Fibroblast of lung (primary cell): ENCODE measurements around the gene LIPA. TPM values are rescaled to one million over a fixed set of nuclear protein-coding genes. Genes with fewer than 3 reads are reported as not detected.
"Not testable (repeated sequence)": the region's sequence is repeated elsewhere in the genome, so short reads cannot be mapped to it uniquely, and the experiment has no call there.

ENCODE experiments used
- DNase-seq, 2 donors: peaks; one replicate each; pipeline versions ENCODE4 v3.0.0 to v3.0.0-alpha.2; 2010; ENCODE audit warnings: low read depth in 2 of 2
- H2AFZ ChIP-seq: 2 replicates; pipeline ENCODE4 v1.5.1; 2012; ENCODE audit warnings: low read length, control low read depth, inconsistent platforms
- H3K27ac ChIP-seq: 2 replicates; pipeline ENCODE4 v1.5.1; 2011; ENCODE audit warnings: low read length, control low read depth; ENCODE audit not compliant: insufficient read depth
- H3K27me3 ChIP-seq: 2 replicates; pipeline ENCODE4 v1.5.1; 2011; ENCODE audit warnings: mild to moderate bottlenecking, low read length; ENCODE audit not compliant: control insufficient read depth, insufficient read depth
- H3K36me3 ChIP-seq: 2 replicates; pipeline ENCODE4 v1.5.1; 2011; ENCODE audit warnings: low read length; ENCODE audit not compliant: control insufficient read depth, insufficient read depth
- H3K4me1 ChIP-seq: 2 replicates; pipeline ENCODE4 v1.5.1; 2011; ENCODE audit warnings: low read length; ENCODE audit not compliant: control insufficient read depth, insufficient read depth; ENCODE audit errors: extremely low read depth
- H3K4me2 ChIP-seq: 2 replicates; pipeline ENCODE4 v1.5.1; 2011; ENCODE audit warnings: low read length, control low read depth; ENCODE audit not compliant: insufficient read depth; ENCODE audit errors: extremely low read depth
- H3K4me3 ChIP-seq, 4 experiments: fragments of 200-600 bp in 1 of 4; sonication (generic) in 1 of 4; replicated peaks in 1 of 4; 2 replicates each; pipeline ENCODE4 v1.5.1; 2011 to 2016; ENCODE audit warnings: low read length in 4 of 4, low read depth in 3 of 4, mild to moderate bottlenecking in 3 of 4, control low read depth in 2 of 4, inconsistent platforms in 1 of 4, mixed read lengths in 1 of 4; ENCODE audit not compliant: insufficient read depth in 1 of 4; ENCODE audit errors: control extremely low read depth in 1 of 4
- H3K79me2 ChIP-seq: 2 replicates; pipeline ENCODE4 v1.5.1; 2012; ENCODE audit warnings: mild to moderate bottlenecking, low read length, inconsistent platforms; ENCODE audit not compliant: control insufficient read depth, insufficient read depth
- H3K9ac ChIP-seq: 2 replicates; pipeline ENCODE4 v1.5.1; 2011; ENCODE audit warnings: mild to moderate bottlenecking, low read length, control low read depth; ENCODE audit not compliant: insufficient read depth
- H3K9me3 ChIP-seq: 2 replicates; pipeline ENCODE4 v1.5.1; 2012; ENCODE audit warnings: low read depth, low read length; ENCODE audit not compliant: control insufficient read depth, insufficient read depth
- H4K20me1 ChIP-seq: 2 replicates; pipeline ENCODE4 v1.5.1; 2011; ENCODE audit warnings: low read length; ENCODE audit not compliant: control insufficient read depth, insufficient read depth; ENCODE audit errors: extremely low read depth
- EZH2 ChIP-seq: IDR thresholded peaks from 2 replicates; pipeline ENCODE4 v1.5.1; 2012; ENCODE audit warnings: low read length, control low read depth, mild to moderate bottlenecking; ENCODE audit errors: missing control alignments
- polyA plus RNA-seq, 2 donors: library from polyadenylated mRNA; depleted of rRNA in 1 of 2; stranded (reverse) in 1 of 2; unstranded in 1 of 2; fragments of >200 nt; gene quantifications; 2 replicates each; pipeline ENCODE4 v1.2.1, GENCODE V29; 2011 to 2012; ENCODE audit warnings: missing spikeins in 1 of 2
- total RNA-seq: library from RNA; depleted of rRNA; stranded (reverse); fragments of >200 nt; gene quantifications from 2 replicates; pipeline ENCODE4 v1.2.1, GENCODE V29; 2014
- TF ChIP-seq, protein P1 (sequence below), 2 donors: IDR thresholded peaks in 1 of 2; conservative IDR thresholded peaks in 1 of 2; 1 replicate in 1 of 2; 2 replicates in 1 of 2; pipeline ENCODE4 v1.5.1; 2011 to 2012; ENCODE audit warnings: low read length in 2 of 2, control low read depth in 1 of 2, inconsistent platforms in 1 of 2, low read depth in 1 of 2, mild to moderate bottlenecking in 1 of 2

Gene LIPA
- total and polyA plus RNA-seq, 2 donors (not counting 1 experiment from before 2014, with no cell fraction given): 72.3 to 105 TPM

DNA sequence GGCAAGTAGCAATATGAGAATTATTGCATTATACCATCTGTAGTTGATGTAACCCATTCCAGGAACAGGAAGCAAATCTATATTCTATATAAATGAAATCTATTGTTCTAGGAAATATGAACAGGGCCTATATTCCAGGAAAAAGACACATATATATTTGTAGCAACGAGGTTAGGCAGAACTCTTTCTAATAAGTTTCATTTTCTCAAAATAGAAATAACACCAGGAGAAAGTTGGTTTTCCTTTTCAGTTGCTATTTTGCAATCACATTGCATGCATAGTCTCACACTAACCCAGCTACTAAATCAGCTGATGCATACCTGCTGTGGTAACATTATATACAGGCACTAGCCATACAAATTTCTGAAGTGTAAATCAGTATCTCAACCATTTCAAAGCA lies 44.0 kb upstream of the LIPA start:
- H3K36me3 ChIP-seq: no peaks in the 10 kb centered on the region
- no peaks in the 10 kb centered on the region for H4K20me1 ChIP-seq
- peak overlapping the region; percentile 65 for H3K4me2 ChIP-seq
- TF ChIP-seq, protein P1, sequence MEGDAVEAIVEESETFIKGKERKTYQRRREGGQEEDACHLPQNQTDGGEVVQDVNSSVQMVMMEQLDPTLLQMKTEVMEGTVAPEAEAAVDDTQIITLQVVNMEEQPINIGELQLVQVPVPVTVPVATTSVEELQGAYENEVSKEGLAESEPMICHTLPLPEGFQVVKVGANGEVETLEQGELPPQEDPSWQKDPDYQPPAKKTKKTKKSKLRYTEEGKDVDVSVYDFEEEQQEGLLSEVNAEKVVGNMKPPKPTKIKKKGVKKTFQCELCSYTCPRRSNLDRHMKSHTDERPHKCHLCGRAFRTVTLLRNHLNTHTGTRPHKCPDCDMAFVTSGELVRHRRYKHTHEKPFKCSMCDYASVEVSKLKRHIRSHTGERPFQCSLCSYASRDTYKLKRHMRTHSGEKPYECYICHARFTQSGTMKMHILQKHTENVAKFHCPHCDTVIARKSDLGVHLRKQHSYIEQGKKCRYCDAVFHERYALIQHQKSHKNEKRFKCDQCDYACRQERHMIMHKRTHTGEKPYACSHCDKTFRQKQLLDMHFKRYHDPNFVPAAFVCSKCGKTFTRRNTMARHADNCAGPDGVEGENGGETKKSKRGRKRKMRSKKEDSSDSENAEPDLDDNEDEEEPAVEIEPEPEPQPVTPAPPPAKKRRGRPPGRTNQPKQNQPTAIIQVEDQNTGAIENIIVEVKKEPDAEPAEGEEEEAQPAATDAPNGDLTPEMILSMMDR (conservative IDR thresholded peaks at IDR 0.05 in 1 of 2, IDR thresholded peaks at IDR 0.05 in 1 of 2; ENCODE audit: low read depth in 1 of 2, low read length in 2 of 2): no peak
- no peak for TF ChIP-seq EZH2
- H3K9me3 ChIP-seq: no peaks in the 10 kb centered on the region
- H3K9ac ChIP-seq: no peak overlapping the region
- DNase-seq: peak; percentile 71 to 74
- H2AFZ ChIP-seq: no peak overlapping the region
- no peaks in the 10 kb centered on the region for H3K79me2 ChIP-seq
- peak overlapping the region; percentile 78 for H3K27ac ChIP-seq
- H3K27me3 ChIP-seq: no peaks in the 10 kb centered on the region
- no peak overlapping the region for H3K4me3 ChIP-seq
- H3K4me1 ChIP-seq: peaks cover 9% of the 10 kb centered on the region

DNA sequence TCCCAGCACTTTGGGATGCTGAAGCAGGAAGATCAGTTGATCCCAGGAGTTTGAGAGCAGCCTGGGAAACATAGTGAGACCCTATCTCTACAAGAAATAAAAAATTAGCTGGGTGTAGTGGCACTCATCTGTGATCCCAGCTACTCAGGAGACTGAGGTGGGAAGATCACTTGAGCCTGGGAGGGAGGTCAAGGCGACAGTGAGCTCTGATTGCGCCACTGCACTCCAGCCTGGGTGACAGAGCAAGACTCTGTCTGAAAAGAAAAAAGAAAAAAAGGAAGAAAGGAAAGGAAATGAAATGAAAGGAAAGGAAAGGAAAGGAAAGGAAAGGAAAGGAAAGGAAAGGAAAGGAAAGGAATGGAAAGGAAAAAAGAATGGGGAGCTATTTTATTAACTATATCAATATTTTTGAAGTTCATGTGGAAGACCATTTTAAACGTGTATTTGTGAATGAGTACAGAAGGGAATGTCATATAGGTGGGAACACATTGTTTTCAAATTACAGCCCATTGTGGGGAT lies 43.2 kb upstream of the LIPA start:
- Histone ChIP-seq H3K9ac (no peak overlapping the region), H3K4me2 (no peak overlapping the region), H3K4me3 (no peak overlapping the region), H2AFZ (no peak overlapping the region), H3K4me1 (peaks cover 9% of the 10 kb centered on the region), H3K9me3 (no peaks in the 10 kb centered on the region), H3K27ac (no peak overlapping the region), H3K36me3 (no peaks in the 10 kb centered on the region), H3K27me3 (no peaks in the 10 kb centered on the region), H3K79me2 (no peaks in the 10 kb centered on the region), H4K20me1 (no peaks in the 10 kb centered on the region)
- no peak for DNase-seq
- TF ChIP-seq EZH2: no peak
- TF ChIP-seq, protein P1 (conservative IDR thresholded peaks at IDR 0.05 in 1 of 2, IDR thresholded peaks at IDR 0.05 in 1 of 2; ENCODE audit: low read depth in 1 of 2, low read length in 2 of 2): no peak

DNA sequence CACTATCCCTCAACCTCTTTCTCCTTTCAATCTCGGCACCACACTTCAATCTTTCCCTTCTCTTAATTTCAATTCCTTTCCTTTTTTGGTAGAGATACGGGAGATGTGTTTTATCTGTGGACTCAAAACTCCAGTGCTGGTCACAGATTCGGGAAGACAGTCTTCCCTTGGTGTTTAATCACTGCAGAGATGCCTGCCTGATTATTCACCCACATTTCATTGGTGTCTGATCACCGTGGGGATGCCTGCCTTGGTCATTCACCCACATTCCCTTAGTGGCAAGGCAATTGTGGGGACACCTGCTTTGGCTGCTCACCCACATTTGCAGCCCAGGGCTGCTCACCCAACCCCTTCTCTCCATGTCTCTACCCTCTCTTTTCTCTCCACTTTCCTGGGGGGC lies 33.7 kb upstream of the LIPA start:
- H3K27me3 ChIP-seq, H2AFZ ChIP-seq, H3K4me3 ChIP-seq, H3K79me2 ChIP-seq, H3K36me3 ChIP-seq, H3K4me2 ChIP-seq, H4K20me1 ChIP-seq, H3K9me3 ChIP-seq, H3K9ac ChIP-seq: not testable (repeated sequence)
- DNase-seq: peak in 1 of 2 donors; percentile 67
- H3K4me1 ChIP-seq: peaks cover 19% of the 10 kb centered on the region
- peak overlapping the region; percentile 80 for H3K27ac ChIP-seq

DNA sequence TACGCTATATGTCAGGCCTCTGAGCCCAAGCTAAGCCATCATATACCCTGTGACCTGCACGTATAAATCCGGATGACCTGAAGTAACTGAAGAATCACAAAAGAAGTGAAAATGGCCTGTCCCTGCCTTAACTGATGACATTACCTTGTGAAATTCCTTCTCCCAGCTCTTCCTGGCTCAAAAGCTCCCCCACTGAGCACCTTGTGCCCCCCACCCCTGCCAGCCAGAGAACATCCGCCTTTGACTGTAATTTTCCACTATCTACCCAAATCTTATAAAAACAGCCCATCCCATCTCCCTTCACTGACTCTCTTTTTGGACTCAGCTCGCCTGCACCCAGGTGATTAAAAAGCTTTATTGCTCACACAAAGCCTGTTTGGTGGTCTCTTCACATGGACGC lies 33.1 kb upstream of the LIPA start:
- not testable (repeated sequence) for H3K9ac ChIP-seq, H3K9me3 ChIP-seq, H3K4me2 ChIP-seq, H3K36me3 ChIP-seq, DNase-seq, H3K27me3 ChIP-seq, H2AFZ ChIP-seq, H4K20me1 ChIP-seq, H3K4me3 ChIP-seq, H3K79me2 ChIP-seq
- Histone ChIP-seq H3K4me1 (peaks cover 19% of the 10 kb centered on the region), H3K27ac (peak overlapping the region; percentile 80)
